Tibial nerve (tissue), 4 donors: ENCODE results near the gene SIT1.

Source experiments
- EP300 ChIP-seq, 2 donors: sonication (generic); formaldehyde crosslinking; IDR thresholded peaks; one replicate each; pipeline ENCODE4 v1.6.1; 2017; ENCODE audit warnings: antibody characterized with exemption in 2 of 2, mild to moderate bottlenecking in 1 of 2
- POLR2A ChIP-seq, 2 donors: fragments of 450-650 bp; IDR thresholded peaks; one replicate each; pipeline ENCODE4 v1.6.1; 2017; ENCODE audit warnings: antibody characterized with exemption in 2 of 2, mild to moderate bottlenecking in 2 of 2, moderate library complexity in 2 of 2
- TF ChIP-seq, protein P1 (sequence below), 5 experiments: fragments of 200-600 bp in 3 of 5; fragments of 450-650 bp in 2 of 5; sonication (generic) in 3 of 5; IDR thresholded peaks; one replicate each; pipeline ENCODE4 v1.5.1; 2016 to 2019; ENCODE audit warnings: antibody characterized with exemption in 5 of 5, mild to moderate bottlenecking in 3 of 5, moderate library complexity in 2 of 5

DNA sequence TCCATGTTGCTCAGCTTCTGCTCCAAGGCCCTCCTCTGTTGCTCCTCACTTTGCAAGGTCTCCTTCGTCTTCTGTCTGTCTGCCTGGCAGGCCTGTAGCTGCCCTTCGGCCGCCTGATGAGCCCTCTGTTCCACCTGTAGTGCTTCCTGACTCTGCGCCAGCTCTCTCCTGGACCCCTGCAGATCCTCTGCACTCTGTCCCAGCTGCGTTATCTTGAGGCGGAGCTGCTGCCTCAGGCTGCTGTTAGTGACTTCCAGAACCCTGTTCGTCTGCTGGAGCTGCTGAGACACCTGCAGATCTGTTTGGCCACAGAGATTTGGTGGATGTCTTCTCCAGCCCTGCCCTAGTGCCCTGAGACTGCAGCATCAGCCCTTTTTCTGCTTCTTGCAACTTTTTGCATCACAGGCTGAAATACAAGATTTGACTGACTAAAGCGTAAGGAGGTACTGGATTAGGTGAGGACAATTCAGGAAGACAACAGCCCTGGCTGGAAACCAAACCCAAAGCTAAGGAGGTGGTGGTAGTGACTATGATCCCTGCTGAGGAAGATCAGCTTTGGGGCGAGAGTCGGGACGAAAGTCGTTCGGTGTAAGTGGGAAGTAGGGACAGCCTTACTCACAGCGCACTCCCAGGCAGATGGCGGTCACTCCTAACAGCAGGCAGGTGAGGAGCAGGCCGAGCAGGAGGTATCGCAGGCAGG is 34.6 kb downstream of the SIT1 start:
- no peak for TF ChIP-seq POLR2A (IDR thresholded peaks at IDR 0.05)
- TF ChIP-seq, protein P1, sequence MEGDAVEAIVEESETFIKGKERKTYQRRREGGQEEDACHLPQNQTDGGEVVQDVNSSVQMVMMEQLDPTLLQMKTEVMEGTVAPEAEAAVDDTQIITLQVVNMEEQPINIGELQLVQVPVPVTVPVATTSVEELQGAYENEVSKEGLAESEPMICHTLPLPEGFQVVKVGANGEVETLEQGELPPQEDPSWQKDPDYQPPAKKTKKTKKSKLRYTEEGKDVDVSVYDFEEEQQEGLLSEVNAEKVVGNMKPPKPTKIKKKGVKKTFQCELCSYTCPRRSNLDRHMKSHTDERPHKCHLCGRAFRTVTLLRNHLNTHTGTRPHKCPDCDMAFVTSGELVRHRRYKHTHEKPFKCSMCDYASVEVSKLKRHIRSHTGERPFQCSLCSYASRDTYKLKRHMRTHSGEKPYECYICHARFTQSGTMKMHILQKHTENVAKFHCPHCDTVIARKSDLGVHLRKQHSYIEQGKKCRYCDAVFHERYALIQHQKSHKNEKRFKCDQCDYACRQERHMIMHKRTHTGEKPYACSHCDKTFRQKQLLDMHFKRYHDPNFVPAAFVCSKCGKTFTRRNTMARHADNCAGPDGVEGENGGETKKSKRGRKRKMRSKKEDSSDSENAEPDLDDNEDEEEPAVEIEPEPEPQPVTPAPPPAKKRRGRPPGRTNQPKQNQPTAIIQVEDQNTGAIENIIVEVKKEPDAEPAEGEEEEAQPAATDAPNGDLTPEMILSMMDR (IDR thresholded peaks at IDR 0.05) = no peak
- no peak for TF ChIP-seq EP300 (IDR thresholded peaks at IDR 0.05)
